Fibroblast of villous mesenchyme (primary cell): ENCODE measurements around the gene TBX4. TPM values are rescaled to one million over a fixed set of nuclear protein-coding genes. Genes with fewer than 3 reads are reported as not detected.

Experiments used
- total RNA-seq: library from RNA; depleted of rRNA; stranded (reverse); fragments of >200 nt; gene quantifications from 2 replicates; pipeline ENCODE4 v1.2.3, GENCODE V29; 2012

TBX4 gene
- total RNA-seq, 1 donor, result not detected

Other genes with a start within 250 kb of the TBX4 start
- gene TBX2, start 52.6 kb upstream of the TBX4 start, total RNA-seq, result 12.5 and 21.3 TPM in 2 replicates
- gene NACA2, start 138.8 kb downstream of the TBX4 start, total RNA-seq, result not detected in 2 replicates